GM19023 (cell line): ENCODE data around the gene ZNF621.
A peak's percentile ranks its signal among the peaks of the same experiment; 100 is the strongest.
"Not testable (repeated sequence)": the region's sequence is repeated elsewhere in the genome, so short reads cannot be mapped to it uniquely, and the experiment has no call there.

Experiments
- ATAC-seq: cut with Tn5 transposase; IDR thresholded peaks from one replicate; pipeline ENCODE4 v1.9.1; 2021; ENCODE audit warnings: mild to moderate bottlenecking, moderate library complexity; ENCODE audit not compliant: unreplicated experiment

The ZNF621 gene

DNA sequence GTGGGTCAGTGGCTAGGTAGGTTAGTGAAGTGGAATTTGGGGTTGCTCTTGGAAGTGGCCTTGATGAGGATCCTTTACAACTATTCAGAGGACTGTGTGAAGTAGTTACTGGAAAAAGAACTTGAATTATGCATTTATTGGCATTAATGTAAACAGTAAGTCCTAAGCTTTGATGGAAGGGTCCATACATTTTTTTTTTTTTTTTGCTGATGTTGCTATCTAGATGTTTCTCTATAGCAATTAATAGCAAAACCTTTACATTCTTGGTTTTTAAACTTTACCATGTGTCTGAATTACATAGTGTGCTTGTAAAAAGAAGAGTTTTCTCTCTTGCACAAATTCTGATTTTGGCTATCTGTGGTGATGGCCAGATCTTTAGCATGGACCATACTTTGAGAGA is 9.5 kb downstream of the ZNF621 start:
- no peak for ATAC-seq

DNA sequence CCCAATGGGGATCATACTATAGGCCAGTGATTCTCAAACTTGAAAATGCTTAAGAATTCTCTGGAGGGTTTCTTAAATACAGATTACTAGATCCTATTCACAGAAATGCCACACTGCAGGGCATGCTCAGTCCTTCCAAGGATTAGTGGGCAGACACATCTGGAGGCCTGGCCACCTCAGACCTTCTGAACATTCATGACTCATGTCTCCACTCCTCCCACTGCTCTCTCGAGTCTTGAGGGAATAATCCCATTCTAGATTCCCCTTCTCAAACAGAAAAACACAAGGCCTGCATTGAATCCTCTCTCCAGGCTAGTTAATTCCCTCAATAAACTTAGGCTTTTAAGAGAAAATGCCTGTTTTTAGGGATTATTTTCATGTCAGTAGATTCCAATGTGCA is 22.1 kb downstream of the ZNF621 start:
- no peak for ATAC-seq

DNA sequence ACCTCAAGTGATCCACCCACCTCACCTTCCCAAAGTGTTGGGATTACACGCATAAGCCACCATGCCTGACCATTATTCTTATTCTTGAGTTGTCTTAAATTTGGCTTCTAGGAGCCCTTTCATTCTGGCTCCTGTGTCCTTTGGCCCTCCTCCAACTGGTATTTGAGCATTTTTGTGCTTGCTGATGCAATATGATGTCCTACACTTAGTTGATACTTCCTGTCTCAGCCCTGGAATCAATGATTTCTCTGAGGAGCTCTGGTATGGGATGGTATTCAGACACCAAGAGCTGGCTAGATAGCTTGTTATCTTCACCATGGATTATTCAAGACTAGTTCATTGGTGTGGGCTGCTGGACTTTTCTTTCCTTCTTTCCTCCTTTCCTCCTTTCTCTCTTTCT is 25.4 kb downstream of the ZNF621 start:
- ATAC-seq = no peak

DNA sequence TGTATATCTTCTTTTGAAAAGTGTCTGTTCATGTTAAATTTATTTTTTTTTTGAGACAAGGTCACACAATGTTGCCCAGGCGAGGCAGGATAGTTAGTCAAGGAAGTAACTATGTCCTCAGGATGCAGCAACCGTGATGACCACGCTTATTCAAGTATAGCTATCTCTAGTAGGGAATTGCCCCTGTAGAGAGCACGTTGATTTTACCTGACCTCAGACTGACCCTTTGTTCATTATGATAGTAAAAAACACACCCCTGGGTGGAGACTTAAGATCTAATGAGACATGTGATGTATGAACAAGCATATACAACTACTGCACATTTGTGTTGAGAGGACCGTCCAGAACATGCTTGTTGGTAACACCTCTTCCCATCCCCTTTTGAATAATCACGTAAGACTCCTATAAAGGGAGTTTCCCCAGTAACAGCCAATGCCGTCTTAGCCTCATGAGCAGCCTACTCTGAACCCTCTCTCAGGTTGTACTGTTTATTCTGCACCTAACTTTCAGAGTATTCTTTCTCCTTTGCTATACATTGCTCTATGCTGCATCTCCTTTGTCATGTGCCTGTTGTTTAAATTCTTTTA is 32.9 kb downstream of the ZNF621 start:
- no peak for ATAC-seq

DNA sequence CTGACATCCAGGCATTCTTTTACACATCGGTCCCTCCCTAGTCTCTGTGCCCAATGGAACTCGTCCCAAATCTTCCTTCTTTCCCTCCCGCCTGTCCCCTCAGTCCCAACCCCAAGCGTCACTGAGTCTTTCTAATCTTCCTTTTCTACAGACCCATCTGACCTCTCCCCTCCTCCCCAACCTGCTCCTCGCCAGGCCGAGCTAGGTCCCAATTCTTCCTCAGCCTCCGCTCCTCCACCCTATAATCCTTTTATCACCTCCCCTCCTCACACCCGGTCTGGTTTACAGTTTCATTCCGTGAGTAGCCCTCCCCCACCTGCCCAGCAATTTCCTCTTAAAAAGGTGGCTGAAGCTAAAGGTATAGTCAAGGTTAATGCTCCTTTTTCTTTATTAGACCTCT is 37.7 kb downstream of the ZNF621 start:
- ATAC-seq = not testable (repeated sequence)

DNA sequence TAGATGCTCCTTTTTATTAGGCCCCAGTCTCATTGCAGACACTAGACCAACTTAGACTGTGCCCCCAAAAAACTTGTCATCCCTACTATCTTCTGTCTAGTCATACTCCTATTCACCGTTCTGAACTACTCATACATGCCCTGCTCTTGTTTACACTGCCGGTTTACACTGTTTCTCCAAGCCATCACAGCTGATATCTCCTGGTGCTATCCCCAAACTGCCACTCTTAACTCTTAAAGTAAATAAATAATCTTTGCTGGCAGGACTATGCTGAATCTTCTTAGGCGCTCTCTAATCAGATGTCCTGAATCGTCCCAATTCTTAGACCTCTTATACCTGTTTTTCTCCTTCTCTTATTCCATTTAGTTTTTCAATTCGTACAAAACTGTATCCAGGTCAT is 40.9 kb downstream of the ZNF621 start:
- not testable (repeated sequence) for ATAC-seq

DNA sequence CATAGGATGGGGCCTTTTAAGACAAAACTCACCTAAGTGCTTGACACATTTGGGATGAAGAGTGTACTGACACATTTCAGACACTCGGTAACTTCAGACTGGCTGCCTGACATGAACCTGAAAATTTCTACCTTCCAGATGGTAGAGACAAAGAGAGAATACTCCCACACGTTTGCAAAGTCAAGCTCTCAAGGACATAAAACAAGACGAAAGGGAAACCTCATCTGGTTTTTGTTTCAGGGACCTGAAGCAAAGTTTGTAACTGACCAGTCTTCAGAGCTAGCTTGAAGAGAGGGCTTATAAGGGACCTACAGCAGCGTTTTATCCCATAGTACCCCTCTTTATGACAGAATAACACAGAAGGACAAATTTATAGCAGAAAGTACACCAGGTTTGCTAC is 41.9 kb downstream of the ZNF621 start:
- no peak for ATAC-seq

DNA sequence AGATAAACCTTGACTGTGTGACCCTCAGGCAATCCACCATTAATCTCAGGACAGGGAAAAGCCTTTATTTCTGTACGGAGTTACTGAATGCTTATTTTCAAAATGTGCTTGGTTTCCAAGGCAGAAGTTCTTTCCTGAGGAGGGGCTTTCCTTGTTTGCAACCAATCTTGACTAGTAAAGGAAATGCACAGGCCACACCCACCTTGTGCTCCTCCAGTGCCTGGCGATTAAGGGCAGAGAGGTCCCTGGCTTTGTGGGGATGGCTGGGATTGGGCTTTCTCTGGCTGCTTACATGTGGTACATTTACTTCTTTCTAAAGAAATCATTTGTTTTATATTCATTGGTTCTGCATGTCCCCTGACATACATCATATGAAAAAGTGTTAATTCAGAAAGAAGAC is 47.8 kb downstream of the ZNF621 start:
- ATAC-seq = no peak

DNA sequence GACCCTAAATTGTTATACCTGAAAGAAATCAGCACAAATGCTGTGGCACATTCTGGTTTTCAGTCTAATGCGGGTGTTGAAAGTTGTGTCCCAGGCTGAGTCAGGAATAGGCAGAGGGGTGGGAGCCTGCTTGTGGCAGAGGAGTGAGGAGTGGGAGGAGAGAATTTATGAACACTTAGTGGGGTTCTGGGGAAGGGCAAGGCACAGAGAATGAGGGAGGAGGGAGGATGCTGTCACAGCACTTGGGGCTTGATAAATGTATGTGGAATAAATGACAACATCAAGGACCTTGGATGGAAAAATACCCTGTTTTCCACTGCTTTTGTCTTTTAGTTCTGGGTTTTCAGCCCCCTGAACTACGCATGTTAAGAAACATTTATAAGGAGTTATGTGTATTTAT is 49.3 kb downstream of the ZNF621 start:
- no peak for ATAC-seq

DNA sequence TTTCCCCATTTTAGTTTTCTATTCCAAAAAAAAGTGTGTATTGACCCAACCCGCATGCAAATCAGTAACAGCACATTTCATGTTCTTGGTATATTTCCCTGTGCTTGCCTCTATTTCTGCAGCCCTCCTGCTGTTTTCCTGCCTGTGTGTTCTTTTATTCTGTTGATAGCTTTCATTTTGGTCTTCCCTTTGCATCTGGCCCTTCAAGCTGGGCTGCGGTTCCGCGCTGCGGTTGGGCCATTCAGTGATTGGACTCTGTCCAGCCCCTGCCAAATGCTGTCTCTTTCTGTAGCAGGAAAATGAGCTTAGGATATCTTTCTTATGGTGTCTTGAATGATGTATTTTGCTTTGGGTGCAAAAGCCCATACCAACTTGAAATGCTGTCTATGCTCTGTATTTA is 49.9 kb downstream of the ZNF621 start:
- no peak for ATAC-seq

DNA sequence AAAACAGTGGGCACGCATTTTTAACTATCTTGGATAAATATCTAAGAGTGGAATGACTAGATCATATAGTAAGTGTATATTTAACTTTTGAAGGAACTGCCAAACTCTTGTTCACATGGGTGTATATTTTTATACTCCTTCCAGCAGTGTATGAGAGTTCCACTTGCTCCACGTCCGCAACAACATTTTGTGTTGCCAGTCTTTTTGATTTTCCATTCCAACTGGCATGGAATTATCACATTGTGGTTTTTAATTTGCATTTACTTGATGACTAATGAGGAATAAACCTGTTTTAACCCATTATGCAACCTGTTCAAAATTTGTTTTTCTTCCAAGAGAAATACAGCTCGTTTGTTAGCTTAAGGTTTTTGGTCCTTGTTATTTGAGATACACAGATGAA is 51.6 kb downstream of the ZNF621 start:
- no peak for ATAC-seq

DNA sequence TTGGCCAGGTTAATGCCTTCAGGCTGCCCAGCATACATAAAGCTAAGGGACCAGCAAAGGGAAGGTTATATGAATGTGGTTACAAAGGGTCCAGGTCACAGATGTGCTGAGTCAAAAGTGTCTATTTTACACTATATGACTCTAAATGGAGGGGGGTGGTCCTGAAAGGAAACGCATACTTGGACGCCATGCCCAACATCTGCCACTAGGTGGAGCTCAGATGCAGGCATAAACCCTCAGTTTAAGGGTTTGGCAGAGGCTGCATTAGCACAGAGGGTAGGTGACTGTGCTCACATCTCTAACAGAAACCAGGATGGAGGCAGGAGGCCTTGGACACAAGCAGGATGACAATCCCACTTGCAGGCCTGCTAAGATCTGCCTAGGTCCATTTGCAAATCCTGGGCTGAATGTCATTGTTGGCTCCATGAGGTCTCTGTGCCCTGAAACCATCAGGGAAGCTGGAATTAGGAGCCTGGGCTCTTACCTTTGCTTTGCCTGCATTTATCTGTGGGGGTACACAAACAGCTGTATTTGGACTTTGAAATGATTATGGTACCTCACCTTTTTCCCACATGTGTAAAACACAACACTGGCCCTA is 55.8 kb downstream of the ZNF621 start:
- peak; percentile 77 for ATAC-seq

DNA sequence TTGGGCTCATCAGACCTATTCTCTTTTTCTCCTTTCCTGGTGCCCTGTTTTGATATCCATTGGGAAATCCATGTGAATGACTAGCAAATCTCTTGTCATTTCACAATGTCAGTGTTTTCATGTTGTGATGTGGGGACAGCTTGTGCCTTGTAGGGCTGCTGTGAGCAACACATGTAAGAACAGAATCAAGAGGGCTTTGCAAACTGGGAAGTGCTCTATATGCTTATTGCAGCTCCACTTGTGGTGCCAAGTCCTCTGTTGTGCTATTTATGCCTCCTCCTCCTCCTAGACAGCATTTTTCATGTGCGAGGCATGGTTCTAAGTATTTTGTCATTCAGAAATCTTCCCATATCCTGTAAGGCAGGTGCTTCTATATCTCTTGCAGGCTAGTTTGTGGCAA is 56.4 kb downstream of the ZNF621 start:
- no peak for ATAC-seq

DNA sequence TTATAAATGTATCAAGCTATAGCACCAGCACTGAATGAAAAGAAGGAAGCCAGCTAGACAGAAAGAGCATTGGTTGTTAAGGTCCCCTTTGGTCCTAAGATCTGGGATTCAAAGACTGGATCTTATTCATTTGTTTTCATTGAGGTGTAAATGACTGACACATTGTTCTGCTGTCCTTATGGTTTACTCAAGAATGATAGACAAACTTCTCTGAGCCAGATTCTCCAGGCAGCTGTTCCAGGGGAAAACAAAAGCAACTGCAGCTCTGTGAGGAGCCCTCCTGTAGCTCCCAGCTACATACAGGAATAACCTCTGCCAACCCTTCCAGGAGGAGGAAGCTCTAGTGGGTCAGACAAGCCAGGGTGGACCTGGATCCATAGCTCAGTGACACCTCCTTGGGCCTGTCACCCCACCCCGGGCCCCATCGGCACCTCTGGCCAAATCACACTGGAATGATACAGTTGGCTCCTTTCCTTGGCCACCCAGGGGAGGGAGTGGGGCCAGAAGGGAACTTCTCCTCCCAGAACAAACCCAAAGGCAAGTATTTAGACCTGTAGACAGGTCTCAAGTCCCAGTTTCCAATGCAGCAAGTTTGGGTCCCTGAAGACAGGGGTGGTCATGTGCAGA is 57.8 kb downstream of the ZNF621 start:
- ATAC-seq = no peak

DNA sequence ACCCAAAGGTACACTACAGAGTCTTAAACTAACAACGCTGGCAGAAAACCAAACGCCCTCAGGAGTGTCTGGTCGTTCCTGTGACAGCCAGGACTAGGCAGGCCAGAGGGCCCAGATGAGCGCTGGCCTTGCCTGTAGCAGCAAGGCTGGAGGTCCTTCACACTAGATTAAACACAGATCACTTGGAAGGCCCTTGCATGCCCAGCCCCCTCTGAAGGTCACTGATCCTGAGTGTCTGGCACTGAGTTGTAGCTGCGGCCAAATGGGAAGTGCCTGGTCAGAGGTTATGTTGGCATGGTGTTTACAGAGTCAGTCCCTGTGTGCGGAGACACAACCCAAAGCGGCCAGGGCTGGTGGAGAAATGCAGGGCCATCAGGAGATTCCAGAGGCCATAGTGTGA is 58.9 kb downstream of the ZNF621 start:
- no peak for ATAC-seq

DNA sequence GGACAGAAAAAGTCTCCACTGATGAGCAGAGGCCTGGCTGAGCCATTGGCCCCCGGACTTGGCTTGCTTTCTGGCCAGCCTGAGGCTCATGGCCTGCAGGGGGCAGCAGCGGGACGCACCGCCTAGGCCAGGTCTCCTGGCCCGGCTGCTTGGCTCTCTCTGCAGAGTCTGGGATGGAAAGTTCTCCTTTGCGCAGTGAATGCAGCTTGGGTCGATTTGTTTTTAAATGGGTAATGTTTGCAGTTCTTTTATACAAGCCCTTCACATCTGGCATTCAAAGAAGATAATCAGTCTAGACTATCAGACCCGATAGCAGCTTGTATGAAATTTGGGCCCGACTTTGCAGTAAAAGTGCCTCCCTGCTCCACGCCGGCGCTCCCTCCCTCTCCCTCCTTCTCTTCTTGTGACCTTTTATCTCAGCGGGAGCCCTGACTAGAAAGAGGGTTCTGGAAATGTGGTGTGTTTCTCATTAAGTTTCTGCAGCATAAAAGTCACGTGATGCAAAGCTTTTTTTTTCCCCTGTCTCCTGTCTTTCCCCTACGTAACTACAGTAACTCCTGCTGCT is 59.9 kb downstream of the ZNF621 start:
- ATAC-seq = peak; percentile 50

DNA sequence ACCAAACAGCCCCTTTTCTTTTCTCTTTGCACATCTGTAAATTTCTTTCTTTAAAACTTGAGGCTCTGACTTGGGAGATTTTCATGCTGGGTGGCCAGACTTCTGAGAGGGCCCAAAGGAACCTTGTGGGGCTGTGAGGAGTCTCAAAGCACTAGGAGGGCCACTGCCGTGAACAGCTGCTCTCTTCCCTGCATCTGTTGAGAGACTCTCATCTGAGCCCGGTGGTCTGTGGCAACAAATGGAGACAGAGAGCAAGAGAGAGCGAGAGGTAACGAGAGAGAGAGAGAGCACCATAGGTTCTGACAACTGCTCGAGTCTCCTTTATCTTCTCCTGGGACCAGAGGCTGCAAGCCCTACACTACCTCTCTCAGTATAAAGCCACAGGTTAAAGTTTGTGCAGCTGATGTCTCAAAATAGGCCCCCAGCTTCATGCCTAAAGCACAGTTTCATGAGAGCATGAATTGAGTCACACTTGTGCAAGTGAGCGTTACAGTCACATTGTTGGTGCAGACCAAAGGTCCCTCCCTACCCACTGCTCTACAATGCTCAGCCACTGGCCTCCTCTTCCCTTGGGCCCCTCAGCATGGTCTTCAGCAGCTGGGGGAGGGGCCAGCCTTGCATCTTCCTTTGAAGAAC is 60.7 kb downstream of the ZNF621 start:
- peak; percentile 66 for ATAC-seq

DNA sequence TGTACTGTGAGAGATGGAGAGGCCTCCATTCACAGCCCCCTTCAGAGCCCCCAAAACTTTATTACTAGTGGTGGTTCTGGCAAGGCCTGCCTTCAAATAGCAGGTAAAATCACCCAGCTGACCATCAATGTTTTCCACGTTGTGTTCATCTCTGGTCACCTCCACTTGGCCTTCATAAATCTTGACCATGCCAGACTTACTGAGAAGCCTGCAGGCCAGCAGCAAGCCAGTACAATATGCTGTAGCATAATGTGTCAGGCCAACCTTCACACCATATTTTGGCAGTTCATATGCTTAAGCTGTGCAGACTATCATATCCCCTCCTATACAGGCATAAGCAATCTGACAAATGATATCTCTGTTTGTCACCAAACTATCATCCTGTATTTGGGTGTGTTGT is 62.1 kb downstream of the ZNF621 start:
- ATAC-seq = no peak

DNA sequence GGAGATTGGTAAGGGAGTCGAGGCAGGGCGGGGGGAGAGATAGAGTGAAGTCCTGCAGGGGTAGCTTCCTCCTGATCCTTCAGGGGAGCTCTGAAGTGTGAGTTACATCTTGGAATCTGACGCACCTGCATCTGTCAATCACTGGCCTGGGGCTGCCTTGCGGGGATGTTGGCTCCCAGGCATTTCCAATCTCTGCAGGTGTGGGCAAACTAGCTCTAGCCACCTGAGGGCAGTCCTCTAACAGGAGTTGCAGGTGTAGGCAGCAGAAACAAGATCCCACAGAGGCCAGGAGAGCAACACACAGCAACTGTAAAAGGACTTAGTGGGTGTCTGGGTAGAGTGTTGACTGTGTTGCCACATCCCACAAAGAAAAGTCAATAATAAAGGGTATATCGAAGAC is 63.6 kb downstream of the ZNF621 start:
- no peak for ATAC-seq
